Uterus (tissue), 4 donors: ENCODE measurements around the gene FOXD2. TPM values are rescaled to one million over a fixed set of nuclear protein-coding genes. Genes with fewer than 3 reads are reported as not detected.
"Not testable (repeated sequence)": the region's sequence is repeated elsewhere in the genome, so short reads cannot be mapped to it uniquely, and the experiment has no call there.

Experiments used
- DNase-seq, 2 donors: peaks; one replicate each; pipeline ENCODE4 v3.0.0-alpha.2; 2019 to 2020
- H3K27ac ChIP-seq, 2 donors: fragments of 200-600 bp; sonication (generic); 1 replicate in 1 of 2; 2 replicates in 1 of 2; pipeline ENCODE4 v1.5.1; 2016 to 2018
- H3K27me3 ChIP-seq, 2 donors: fragments of 200-600 bp; sonication (generic); one replicate each; pipeline ENCODE4 v1.5.1; 2018 to 2019; ENCODE audit warnings: control low read depth in 1 of 2
- H3K36me3 ChIP-seq, 2 donors: fragments of 200-600 bp; sonication (generic); one replicate each; pipeline ENCODE4 v1.5.1; 2019; ENCODE audit warnings: control low read depth in 1 of 2
- H3K4me1 ChIP-seq, 2 donors: fragments of 200-600 bp; sonication (generic); one replicate each; pipeline ENCODE4 v1.5.1; 2018 to 2019; ENCODE audit warnings: control low read depth in 1 of 2
- H3K4me3 ChIP-seq, 2 donors: fragments of 200-600 bp; sonication (generic); 1 replicate in 1 of 2; 2 replicates in 1 of 2; pipeline ENCODE4 v1.5.1; 2018 to 2019; ENCODE audit warnings: mild to moderate bottlenecking in 1 of 2
- H3K9me3 ChIP-seq, 2 donors: fragments of 200-600 bp; sonication (generic); one replicate each; pipeline ENCODE4 v1.5.1; 2019; ENCODE audit warnings: control low read depth in 1 of 2
- CTCF ChIP-seq, 4 experiments: fragments of 200-600 bp in 2 of 4; fragments of 450-650 bp in 2 of 4; sonication (generic) in 2 of 4; IDR thresholded peaks; one replicate each; pipeline ENCODE4 v1.5.1; 2016 to 2019; ENCODE audit warnings: antibody characterized with exemption in 4 of 4, mild to moderate bottlenecking in 2 of 4, moderate library complexity in 1 of 4
- POLR2A ChIP-seq, 2 donors: fragments of 450-650 bp; IDR thresholded peaks; one replicate each; pipeline ENCODE4 v1.6.1; 2016; ENCODE audit warnings: antibody characterized with exemption in 2 of 2, mild to moderate bottlenecking in 1 of 2, moderate library complexity in 1 of 2
- intact Hi-C: fragments of 100-400 bp; cut with DNase I; formaldehyde crosslinking; loops from one replicate; pipeline ENCODE4 v1.15.1; 2023; ENCODE audit warnings: low total_unique reads
- total RNA-seq, 4 donors: library from RNA; depleted of rRNA in 3 of 4; stranded (reverse); fragments of >200 nt in 3 of 4; gene quantifications; one replicate each; pipeline versions ENCODE4 v1.1.0 to v1.2.4, GENCODE V29; 2014 to 2023
- donor health status: DM: yes; HTN: yes; CAD: no.

FOXD2 gene
- total RNA-seq, 4 donors from 2014 or later, result 0.62 to 0.67 TPM; not detected in 2

- Histone ChIP-seq H3K4me3 (no peak overlapping the region), H3K36me3 (no peaks in the 10 kb centered on the region), H3K9me3 (no peaks in the 10 kb centered on the region), H3K4me1 (no peaks in the 10 kb centered on the region), H3K27me3 (peaks cover 0 to 2% of the 10 kb centered on the region in 2 donors), H3K27ac (no peak overlapping the region)
- DNase-seq, result no peak
- TF ChIP-seq POLR2A (IDR thresholded peaks at IDR 0.05) (no peak), CTCF (IDR thresholded peaks at IDR 0.05) (no peak)
- intact Hi-C loops, result no loop called here
Measured at GRCh38 chr1:47452426-47452825, 14.6 kb downstream of the FOXD2 start.

GRCh38 chr1:47453910-47454309 lies 16.1 kb downstream of the FOXD2 start:
- DNase-seq, H3K27me3 ChIP-seq, H3K4me3 ChIP-seq, H3K4me1 ChIP-seq, H3K27ac ChIP-seq, H3K36me3 ChIP-seq, intact Hi-C loops, H3K9me3 ChIP-seq: not testable (repeated sequence)

GRCh38 chr1:47456250-47456649 lies 18.4 kb downstream of the FOXD2 start:
- intact Hi-C loops, result no loop called here
- H3K9me3 ChIP-seq, result no peaks in the 10 kb centered on the region
- TF ChIP-seq CTCF (IDR thresholded peaks at IDR 0.05) (no peak), POLR2A (IDR thresholded peaks at IDR 0.05) (no peak)
- no peaks in the 10 kb centered on the region for H3K27me3 ChIP-seq
- H3K4me3 ChIP-seq, result no peak overlapping the region
- H3K4me1 ChIP-seq, result no peaks in the 10 kb centered on the region
- DNase-seq, result no peak
- H3K36me3 ChIP-seq, result no peaks in the 10 kb centered on the region
- no peak overlapping the region for H3K27ac ChIP-seq

GRCh38 chr1:47457547-47457946 lies 19.7 kb downstream of the FOXD2 start:
- H3K27ac ChIP-seq, H3K36me3 ChIP-seq, DNase-seq, H3K4me3 ChIP-seq, H3K9me3 ChIP-seq, H3K4me1 ChIP-seq, H3K27me3 ChIP-seq, intact Hi-C loops: not testable (repeated sequence)

- H3K9me3 ChIP-seq, result no peaks in the 10 kb centered on the region
- H3K4me1 ChIP-seq, result no peaks in the 10 kb centered on the region
- no peaks in the 10 kb centered on the region for H3K27me3 ChIP-seq
- H3K36me3 ChIP-seq, result no peaks in the 10 kb centered on the region
- H3K27ac ChIP-seq, result no peak overlapping the region
- intact Hi-C loops, result no loop called here
- no peak for TF ChIP-seq CTCF (IDR thresholded peaks at IDR 0.05)
- no peak for TF ChIP-seq POLR2A (IDR thresholded peaks at IDR 0.05)
- no peak for DNase-seq
- H3K4me3 ChIP-seq, result no peak overlapping the region
Measured at GRCh38 chr1:47459253-47459788, 21.5 kb downstream of the FOXD2 start.

GRCh38 chr1:47460040-47460439 lies 22.2 kb downstream of the FOXD2 start:
- intact Hi-C loops, result no loop called here
- TF ChIP-seq POLR2A (IDR thresholded peaks at IDR 0.05), result no peak
- TF ChIP-seq CTCF (IDR thresholded peaks at IDR 0.05), result no peak
- no peaks in the 10 kb centered on the region for H3K36me3 ChIP-seq
- H3K4me1 ChIP-seq, result no peaks in the 10 kb centered on the region
- no peak overlapping the region for H3K4me3 ChIP-seq
- DNase-seq, result no peak
- no peak overlapping the region for H3K27ac ChIP-seq
- peaks cover 0 to 1% of the 10 kb centered on the region in 2 donors for H3K27me3 ChIP-seq
- no peaks in the 10 kb centered on the region for H3K9me3 ChIP-seq
